Upper lobe of left lung (tissue), 4 donors: ENCODE measurements around the gene TBC1D4.

Source experiments
- EP300 ChIP-seq, 4 donors: sonication (generic); formaldehyde crosslinking; IDR thresholded peaks; one replicate each; pipeline ENCODE4 v1.5.1; 2017; ENCODE audit warnings: antibody characterized with exemption in 4 of 4, control low read depth in 2 of 4
- POLR2A ChIP-seq, 4 donors: fragments of 450-650 bp; IDR thresholded peaks; one replicate each; pipeline ENCODE4 v1.5.1; 2016 to 2017; ENCODE audit warnings: antibody characterized with exemption in 4 of 4, mild to moderate bottlenecking in 2 of 4
- POLR2AphosphoS5 ChIP-seq, 2 donors: sonication (generic); formaldehyde crosslinking; IDR thresholded peaks; one replicate each; pipeline ENCODE4 v1.5.1; 2017; ENCODE audit warnings: antibody characterized with exemption in 2 of 2
- TF ChIP-seq, protein P1 (sequence below), 6 experiments: fragments of 450-650 bp in 4 of 6; fragments of 200-600 bp in 2 of 6; sonication (generic) in 2 of 6; IDR thresholded peaks; one replicate each; pipeline ENCODE4 v1.5.1; 2016 to 2019; ENCODE audit warnings: antibody characterized with exemption in 6 of 6

DNA sequence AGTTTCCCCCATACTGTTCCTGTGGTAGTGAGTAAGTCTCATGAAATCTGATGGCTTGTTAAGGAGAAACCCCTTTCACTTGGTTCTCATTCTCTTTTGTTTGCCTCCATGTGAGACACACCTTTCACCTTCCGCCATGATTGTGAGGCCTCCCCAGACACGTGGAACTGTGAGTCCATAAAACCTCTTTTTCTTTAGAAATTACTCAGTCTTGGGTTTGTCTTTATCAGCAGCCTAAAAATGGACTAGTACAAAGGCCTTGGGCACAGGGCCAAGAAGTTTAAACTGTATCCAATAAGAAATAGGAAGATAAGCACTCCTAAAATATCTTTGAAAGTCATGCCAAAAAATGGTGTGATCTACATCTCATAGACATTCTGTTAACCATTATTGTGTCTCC lies 176.9 kb downstream of the TBC1D4 start:
- TF ChIP-seq, protein P1, sequence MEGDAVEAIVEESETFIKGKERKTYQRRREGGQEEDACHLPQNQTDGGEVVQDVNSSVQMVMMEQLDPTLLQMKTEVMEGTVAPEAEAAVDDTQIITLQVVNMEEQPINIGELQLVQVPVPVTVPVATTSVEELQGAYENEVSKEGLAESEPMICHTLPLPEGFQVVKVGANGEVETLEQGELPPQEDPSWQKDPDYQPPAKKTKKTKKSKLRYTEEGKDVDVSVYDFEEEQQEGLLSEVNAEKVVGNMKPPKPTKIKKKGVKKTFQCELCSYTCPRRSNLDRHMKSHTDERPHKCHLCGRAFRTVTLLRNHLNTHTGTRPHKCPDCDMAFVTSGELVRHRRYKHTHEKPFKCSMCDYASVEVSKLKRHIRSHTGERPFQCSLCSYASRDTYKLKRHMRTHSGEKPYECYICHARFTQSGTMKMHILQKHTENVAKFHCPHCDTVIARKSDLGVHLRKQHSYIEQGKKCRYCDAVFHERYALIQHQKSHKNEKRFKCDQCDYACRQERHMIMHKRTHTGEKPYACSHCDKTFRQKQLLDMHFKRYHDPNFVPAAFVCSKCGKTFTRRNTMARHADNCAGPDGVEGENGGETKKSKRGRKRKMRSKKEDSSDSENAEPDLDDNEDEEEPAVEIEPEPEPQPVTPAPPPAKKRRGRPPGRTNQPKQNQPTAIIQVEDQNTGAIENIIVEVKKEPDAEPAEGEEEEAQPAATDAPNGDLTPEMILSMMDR (IDR thresholded peaks at IDR 0.05) = no peak
- TF ChIP-seq POLR2A (IDR thresholded peaks at IDR 0.05) (no peak), EP300 (IDR thresholded peaks at IDR 0.05) (no peak), POLR2AphosphoS5 (IDR thresholded peaks at IDR 0.05) (no peak)
